Fibroblast of villous mesenchyme (primary cell): ENCODE measurements around the gene SNN. TPM values are rescaled to one million over a fixed set of nuclear protein-coding genes. Genes with fewer than 3 reads are reported as not detected.

Experiments
- DNase-seq: peaks from one replicate; pipeline ENCODE4 v3.0.0-alpha.2; 2010; ENCODE audit warnings: low read depth
- H3K4me3 ChIP-seq: 2 replicates; pipeline ENCODE4 v1.5.1; 2011; ENCODE audit warnings: low read depth, mild to moderate bottlenecking, low read length
- CTCF ChIP-seq: IDR thresholded peaks from 2 replicates; pipeline ENCODE4 v1.5.1; 2012; ENCODE audit warnings: low read depth, mild to moderate bottlenecking, low read length; ENCODE audit not compliant: insufficient read depth
- total RNA-seq: library from RNA; depleted of rRNA; stranded (reverse); fragments of >200 nt; gene quantifications from 2 replicates; pipeline ENCODE4 v1.2.3, GENCODE V29; 2012

Gene SNN
- total RNA-seq, 1 donor: 13.0 TPM

GRCh38 chr16:11635679-11636171 lies 32.5 kb upstream of the SNN start:
- H3K4me3 ChIP-seq: no peak overlapping the region
- TF ChIP-seq CTCF: no peak

GRCh38 chr16:11636172-11636721 lies 32.0 kb upstream of the SNN start:
- no peak for TF ChIP-seq CTCF
- DNase-seq: no peak
- H3K4me3 ChIP-seq: no peak overlapping the region

More at GRCh38 chr16:11635679-11636171, 32.5 kb upstream of the SNN start:
- no peak for DNase-seq

GRCh38 chr16:11637320-11637719 lies 30.9 kb upstream of the SNN start:
- no peak for DNase-seq
- no peak overlapping the region for H3K4me3 ChIP-seq
- TF ChIP-seq CTCF: no peak

GRCh38 chr16:11638140-11638539 lies 30.1 kb upstream of the SNN start:
- no peak overlapping the region for H3K4me3 ChIP-seq
- DNase-seq: no peak
- no peak for TF ChIP-seq CTCF

GRCh38 chr16:11639008-11639562 lies 29.2 kb upstream of the SNN start:
- TF ChIP-seq CTCF: no peak
- DNase-seq: no peak
- no peak overlapping the region for H3K4me3 ChIP-seq

GRCh38 chr16:11639925-11640899 lies 28.0 kb upstream of the SNN start:
- DNase-seq: peak; percentile 99
- no peak for TF ChIP-seq CTCF
- no peak overlapping the region for H3K4me3 ChIP-seq
